Fibroblast of gingiva (primary cell): ENCODE measurements around the gene ERO1A.

Experiments
- DNase-seq: peaks from one replicate; pipeline ENCODE4 v3.0.0-alpha.2; 2011; ENCODE audit warnings: low read depth

ERO1A gene

DNA sequence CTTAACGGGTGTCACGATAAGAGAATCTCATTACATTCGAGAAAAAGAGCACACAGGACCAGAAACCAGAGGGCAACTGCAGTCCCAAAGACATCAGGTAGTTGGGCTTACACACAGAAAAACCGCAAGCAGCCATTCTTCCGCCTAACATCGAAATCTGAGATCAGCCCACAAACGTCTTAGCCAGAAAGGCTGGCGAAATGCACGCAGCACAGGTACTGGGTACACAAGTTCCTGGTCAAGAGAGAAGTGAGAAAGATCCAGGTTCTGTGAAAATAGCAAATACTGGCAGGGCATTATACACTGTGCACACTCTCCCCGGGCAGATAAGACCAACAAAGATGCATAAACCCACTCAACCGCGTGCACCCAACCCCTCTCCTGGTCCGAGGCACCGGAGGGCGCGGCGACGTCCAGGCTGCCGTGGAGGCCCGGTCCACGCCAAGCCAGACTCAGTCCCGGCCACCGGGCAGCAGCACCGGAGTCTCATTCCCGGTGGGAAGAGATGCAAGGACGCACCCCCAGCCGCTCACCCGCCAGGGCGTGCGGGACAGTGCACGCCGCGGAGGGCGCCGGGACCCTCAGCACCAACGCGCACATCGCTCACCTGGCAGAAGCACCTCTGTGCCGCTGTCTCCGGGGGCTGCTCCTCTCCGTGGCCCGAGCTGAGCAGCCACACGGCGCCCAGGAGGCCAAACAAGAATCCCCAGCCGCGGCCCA, 437 bp downstream of the ERO1A start:
- peak; percentile 11 for DNase-seq

DNA sequence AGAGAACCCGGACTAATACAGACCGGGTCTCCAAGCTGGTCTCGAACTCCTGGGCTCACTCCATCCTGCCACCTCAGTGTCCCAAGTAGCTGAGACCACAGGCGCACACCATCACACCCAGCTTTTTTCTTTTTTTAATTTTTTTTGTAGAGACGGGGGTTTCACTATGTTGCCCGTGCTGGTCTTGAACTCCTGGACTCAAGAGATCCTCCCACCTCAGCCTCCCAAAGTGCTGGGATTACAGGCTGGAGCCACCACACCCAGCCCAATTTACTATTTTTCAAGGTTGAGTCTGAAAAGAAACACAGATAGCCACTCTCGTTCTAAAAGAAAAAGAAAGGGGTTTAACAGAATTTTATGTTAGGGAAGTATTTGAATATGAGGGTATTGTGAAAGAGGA, 1.8 kb downstream of the ERO1A start:
- no peak for DNase-seq

DNA sequence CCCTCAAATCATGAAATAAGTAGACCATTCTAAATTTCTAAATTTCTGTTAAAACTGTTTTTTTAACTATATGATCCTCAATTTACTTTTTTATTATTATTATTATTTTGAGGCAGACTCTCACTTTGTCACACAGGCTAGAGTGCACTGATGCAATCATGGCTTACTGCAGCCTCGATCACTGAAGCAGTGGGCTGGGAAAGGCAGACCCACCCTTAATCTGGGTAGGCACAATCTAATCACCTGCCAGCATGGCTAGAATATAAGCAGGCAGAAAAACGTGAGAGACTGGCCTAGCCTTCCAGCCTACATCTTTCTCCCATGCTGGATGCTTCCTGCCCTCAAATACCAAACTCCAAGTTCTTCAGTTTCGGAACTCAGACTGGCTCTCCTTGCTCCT, 2.3 kb downstream of the ERO1A start:
- no peak for DNase-seq

DNA sequence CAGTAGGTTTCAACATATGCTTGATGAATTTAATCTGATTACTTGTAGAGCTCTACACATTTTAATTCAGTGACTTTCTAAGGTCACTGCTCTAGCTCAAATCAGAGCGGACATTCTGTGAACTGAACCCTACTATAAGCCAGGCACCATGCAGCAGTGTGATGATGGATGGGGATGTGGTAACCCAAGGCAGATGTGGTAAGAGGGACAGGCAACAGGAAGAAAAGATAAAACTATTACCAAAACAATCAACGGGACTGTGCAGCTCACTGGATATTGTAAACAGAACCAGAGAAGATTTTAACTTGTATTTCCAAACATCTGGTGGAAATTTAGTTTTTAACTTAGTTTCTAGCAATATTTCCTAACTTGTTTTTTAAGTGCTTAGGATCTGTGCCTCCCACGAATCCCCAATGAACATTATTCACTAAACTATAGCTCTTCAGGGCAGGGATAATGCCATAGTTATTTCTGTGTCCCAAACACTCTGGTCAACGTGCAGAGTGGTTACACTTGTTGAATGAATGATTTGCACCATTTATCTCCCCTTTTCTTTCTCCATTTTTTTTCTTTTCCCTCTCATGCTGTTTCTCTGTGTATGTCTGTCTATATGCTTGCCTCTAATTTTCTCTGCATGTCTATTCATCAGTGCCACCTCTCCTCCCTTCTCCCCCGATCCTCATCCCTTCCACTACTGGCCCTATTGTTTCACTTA, 3.0 kb downstream of the ERO1A start:
- DNase-seq, result peak; percentile 84

DNA sequence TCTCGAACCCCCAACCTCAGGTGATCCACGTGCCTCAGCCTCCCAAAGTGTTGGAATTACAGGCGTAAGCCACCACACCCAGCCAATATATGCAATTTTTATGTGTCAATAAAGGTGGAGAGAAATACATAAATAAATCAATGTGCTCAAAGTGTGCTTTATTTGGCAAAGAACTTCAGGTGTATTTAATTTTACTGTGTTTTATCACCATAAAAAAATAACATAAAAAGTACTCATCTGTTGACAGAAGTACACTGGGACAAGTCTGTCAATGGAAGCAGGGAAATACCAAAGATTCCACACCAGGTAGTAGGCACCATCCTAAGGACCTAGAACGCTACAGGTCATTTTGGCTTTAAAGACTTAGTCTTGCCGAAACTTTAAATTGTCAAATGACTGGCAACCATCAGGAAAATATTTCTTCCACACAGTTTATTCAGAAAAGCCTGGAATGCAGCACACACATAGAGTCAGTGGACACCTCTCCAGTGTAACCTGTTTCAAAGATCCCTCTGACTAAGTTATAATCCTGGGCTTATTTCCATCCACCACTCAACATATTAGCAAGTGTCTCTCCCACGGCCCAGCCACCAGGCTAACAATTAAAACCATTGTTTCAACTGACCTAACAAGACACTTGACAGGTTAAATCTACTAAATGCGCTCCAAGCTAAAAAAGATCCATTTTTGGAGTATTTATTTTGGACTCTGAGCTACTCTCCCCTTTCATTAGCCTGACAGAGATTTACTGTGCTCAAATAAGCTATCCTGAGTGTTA, 4.2 kb downstream of the ERO1A start:
- no peak for DNase-seq

DNA sequence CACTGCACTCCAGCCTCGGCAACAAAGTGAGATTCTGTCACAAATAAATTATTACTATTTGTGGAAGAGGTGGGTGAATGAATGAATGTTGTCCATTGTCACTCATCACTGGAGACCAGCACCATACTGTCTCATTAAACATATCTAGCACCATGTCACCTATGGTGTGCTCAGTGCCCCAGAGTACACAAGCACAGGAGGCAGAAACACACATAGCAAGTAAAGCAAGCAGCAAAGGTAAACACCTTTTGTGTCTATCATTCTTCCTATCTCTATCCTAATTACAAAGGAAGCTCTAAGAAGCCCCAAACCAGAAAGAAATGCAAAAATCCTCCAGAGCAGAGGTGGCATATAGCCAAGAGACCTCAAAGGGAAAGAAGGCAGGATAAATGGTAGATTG, 9.2 kb downstream of the ERO1A start:
- DNase-seq, result no peak

DNA sequence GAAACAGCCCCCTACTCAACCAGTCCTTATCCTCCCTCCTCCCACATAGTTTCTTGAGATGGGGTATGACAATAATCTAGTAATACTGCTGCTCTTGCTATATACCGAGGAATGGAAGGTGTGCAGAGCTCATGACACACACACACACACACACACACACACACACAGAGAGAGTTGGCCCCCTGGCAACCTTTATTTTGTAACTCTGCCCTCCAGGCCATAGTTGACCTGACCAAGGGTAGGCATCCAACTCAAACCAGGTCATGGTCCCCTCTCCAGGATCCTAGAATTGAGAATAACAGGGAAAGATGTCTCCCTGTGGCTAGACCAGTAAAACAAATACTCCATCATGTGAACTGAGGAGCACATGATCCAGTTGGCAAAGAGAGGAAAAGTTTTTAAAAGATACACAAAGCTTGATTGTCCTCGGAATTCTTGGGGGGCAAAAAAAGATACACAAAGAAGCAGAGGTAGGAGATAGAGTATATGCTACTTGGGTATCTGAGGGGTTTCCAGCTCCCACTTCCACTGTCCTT, 11.3 kb downstream of the ERO1A start:
- no peak for DNase-seq

DNA sequence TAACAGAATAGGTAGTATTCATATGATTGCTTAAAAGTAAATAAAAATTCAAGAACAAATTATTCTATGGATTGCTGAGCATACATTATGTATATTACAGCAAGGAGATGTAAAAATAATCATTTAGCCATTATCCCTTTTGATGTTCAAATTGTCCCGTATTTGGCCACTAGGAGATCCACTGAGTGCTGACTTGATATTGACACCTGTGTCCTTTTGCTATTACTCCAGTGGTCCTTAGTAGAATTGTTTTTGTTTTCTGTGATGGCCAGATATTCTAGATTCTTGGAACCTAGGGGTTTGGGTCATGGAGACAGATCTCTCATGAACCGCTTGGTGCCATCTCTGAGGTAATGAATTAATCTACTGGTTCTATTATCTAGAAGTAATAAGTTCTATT, 16.8 kb downstream of the ERO1A start:
- DNase-seq, result no peak

DNA sequence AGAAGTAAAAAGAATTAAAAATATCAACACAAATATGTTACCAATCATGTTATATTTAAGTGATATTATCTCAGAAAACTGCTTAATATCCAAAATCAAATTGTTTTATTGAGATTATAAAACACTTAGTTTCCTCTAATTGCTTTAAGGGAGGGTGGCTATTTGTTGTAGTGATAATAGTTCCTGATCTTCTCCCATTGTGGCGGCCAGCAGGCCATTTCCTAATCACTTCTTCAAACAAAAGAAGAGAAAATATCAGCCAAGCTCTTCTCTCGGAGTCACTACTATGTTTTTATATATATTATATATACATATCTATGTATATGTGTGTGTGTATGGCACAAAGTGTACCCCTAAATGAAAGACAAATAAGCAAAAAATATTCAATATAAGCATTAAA, 31.5 kb downstream of the ERO1A start:
- DNase-seq, result no peak

DNA sequence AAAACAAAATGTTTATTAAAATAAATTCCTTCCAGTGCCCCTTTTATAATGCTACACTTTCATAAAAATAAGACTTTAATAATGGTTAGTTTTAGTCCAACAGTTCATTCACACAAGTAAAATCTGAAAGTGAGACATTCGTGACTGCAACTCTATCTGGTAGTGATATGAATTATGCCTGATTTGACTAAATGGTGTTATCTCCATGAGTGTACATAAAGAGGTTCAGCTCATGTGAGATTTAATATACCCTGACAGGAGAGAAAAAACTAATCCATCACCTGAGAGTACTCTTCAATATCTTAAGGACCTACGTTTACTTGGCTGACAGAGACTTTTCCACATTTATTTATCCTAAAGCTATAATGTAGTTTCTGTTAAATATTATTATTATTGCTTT, 34.0 kb downstream of the ERO1A start:
- no peak for DNase-seq

DNA sequence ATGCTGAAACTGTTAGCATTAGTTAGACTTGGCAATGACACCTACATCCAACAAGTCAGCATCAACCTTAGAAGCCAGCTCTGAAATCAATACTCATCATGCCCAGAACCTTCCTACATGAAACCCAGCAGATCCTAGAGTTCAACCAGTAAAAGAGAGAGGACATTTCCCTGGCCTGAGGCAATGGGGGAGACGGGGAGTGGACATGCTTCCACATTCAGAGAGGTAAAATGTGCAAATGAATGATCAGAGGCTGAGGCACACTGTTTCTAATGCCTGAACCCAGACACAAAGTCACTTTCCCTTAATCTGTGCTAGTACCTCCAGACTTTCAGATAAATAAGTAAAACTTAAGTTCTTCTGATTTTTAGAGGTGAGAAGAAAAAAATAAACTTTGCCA, 34.5 kb downstream of the ERO1A start:
- no peak for DNase-seq

DNA sequence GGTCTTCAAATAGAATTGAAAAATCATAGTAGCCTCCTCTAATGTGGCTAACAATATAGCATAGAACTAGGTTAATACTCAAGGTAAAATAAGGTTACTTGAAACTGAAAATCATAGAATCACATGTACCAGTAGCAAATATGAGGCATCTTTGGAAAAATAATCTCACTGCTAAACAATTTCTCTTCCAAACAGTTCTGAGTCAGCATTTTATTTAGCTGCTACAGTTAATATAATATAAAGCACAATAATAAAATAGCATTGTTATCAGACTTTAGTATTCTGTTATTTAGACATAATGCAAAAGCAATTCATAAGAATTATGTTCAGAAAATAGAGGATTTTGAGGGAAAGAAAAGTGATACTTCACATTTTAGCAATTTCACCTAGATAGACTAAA, 35.0 kb downstream of the ERO1A start:
- DNase-seq, result no peak

DNA sequence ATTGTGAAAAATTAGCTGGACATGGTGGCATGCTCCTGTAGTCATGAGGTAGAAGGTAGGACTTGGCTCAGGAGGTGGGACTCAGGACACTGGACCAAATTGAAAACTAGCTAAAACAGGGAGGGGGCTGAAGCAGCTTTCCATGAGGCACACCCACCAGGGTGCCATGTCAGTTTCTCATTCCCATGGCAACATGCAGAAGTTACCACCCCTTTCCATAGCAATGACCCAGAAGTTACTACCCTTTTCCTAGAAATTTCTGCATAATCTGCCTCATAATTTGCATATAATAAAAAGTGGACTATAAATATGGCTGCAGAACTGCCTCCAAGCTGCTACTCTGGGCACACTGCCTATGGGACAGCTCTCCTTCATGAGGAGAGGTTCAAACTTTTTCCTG, 38.5 kb downstream of the ERO1A start:
- DNase-seq, result no peak

DNA sequence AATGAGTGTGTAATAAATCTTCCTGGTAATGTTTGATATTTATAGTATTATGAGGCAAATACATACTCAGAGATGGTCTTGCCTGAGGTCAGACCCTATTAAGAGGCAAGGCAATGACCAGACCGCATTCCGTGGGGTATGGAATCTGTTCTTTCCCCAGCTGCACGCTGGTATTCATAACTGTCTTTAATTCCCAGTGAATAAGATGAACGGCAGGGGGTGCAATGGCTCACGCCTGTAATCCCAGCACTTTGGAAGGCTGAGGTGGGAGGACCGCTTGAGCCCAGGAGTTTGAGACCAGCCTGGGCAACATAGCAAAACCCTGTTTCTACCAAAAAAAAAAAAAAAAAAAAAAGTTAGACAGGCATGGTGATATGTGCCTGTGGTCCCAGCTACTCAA, 44.6 kb downstream of the ERO1A start:
- no peak for DNase-seq

DNA sequence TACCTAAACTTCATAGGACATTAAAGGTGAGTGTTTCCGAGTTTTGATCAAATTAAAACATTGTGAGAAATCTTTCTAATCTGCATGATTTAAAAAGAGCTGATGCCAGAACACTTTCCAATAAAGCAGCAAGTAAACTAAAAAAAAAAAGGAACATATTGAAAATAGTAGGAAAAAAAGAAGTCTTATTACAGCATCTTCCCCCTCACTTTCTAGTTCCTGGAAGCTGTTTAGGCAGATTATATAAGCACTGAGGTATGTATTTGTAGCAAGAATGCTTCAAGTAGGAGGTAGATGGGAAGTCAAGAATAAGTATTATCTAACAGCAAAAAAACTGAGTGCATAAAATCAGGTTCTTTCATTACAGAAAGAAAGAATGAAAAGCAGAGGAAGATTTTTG, 45.8 kb downstream of the ERO1A start:
- no peak for DNase-seq

DNA sequence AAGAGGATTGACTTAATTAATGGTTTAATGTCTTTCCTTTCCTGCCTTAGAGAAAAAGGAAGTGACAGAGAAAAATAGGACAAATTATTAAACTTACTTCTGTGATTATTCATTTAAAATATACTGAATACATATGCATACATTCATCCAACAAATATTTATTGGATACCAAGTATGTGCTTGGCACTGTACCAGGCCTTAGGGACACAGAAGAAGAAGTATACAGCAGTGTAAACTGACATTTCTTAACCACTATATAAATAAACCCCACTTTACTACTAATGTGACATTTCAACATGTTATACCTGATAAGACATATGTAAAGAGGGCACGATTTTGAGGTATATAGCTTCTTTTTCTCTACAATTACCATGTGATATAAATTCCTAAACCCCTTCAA, 53.6 kb downstream of the ERO1A start:
- no peak for DNase-seq

DNA sequence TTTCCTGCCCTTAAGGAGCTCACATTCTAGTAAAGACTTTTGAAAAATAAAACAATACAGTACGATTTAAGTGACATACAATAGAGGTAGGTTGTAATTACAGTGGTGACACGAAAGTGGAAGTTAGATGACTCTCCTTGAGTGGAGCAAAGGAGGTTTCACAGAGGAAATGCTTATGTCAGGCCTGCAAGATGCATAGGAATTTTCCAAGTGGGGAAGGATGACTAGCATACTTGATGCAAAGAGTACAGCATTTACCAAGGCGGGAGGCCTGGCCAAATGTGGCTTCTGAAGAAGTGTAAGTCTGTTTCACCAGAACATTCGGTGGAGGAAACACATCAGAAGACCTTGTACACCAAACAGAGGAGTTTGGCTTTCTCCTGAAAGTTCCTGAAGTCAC, 55.2 kb downstream of the ERO1A start:
- DNase-seq, result no peak

DNA sequence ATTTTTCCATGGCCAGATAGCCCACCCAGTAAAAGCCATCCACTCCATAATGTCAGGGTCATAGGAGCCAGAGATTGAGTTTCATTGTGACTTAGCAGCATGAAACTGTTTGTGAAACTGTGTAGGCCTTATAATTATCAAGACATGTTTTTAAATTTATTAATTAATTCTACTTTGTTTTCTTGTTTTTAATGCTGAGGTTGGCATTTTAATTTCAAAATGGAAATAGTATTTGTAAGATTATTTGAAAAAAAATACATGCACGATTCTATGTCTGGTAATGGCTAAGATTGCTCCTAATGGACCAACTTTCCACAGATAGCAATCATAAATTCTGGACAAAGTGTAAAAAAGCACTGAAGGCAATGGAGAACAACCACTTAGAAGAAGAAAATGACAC, 75.7 kb downstream of the ERO1A start:
- DNase-seq, result no peak

DNA sequence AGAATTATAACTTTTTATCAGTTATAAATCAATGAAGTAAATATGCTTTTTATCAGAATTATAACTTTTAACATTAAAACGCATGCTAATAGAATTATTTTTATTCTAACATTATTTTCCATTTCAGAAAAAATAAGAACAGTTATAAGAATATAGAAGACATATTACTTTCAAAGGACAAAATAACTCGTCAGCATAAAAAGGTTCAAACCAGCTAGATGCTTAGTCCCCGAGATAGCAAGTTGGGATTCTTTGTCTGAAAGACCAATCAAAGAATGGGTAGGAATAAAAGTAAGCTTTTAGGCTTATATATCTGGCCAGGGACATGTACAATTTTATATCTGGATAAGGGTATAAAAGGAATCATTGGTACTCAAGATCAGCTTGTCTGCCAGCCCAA, 76.8 kb downstream of the ERO1A start:
- no peak for DNase-seq

DNA sequence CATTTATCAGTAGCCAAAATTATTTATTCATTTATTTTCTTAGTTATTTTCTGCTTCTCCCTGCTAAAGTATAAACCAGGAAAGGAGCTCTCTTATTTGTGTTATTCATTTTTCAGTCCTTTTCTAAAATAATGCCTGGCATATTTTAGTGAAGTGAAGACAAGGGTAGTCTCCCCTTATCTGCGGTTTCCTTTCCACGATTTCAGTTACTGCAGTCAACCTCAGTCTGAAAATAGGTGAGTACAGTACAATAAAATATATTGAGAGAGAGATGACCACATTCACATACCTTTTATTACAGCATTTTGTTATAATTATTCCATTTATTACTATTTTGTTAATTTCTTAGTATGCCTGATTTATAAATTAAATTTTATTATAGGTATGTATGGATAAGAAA, 85.2 kb downstream of the ERO1A start:
- no peak for DNase-seq

DNA sequence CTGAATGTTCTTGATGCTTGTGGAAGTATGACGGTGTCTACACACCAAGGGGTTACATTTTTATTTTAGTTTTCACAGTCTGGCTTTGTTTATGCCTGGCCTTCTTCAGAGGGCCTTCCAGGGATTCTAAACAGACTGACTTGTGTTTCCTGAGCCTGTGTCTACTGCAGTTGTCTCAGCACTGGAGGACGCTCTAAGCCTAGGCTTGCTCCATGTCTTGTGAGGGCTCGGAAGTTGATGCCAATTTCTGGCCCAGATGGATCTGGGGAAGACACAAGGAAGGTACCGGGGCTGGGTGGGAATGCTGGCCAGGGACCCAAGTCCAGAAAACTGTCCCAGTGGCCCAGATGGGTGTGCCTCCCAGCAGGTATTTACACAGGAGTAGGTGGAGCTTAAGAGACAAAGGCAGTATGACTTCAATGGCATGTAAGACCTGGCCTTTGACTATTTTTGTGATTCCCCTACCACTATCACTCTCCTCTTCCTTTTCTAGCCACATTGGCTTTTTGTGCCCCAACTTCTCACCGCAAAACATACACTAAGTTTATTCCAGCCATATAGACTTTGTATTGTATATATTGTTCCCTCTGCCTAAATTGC, 85.8 kb downstream of the ERO1A start:
- DNase-seq, result no peak

DNA sequence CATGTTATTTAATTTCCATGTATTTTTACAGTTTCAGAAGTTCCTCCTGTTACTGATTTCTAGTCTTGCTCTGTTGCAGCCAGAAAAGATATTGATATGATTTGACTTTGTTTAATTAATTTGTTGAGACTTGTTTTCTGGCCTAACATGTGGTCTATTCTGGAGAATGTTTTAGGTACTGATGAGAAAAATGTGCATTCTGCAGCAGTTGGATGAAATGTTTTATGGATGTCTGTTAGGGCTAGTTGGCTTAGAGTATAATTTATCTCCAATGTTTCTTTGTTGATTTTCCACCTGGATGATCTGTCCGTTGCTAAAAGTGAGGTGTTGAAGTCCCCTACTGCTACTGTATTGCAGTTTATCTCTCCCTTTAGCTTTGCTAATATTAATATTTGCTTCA, 88.3 kb downstream of the ERO1A start:
- no peak for DNase-seq

DNA sequence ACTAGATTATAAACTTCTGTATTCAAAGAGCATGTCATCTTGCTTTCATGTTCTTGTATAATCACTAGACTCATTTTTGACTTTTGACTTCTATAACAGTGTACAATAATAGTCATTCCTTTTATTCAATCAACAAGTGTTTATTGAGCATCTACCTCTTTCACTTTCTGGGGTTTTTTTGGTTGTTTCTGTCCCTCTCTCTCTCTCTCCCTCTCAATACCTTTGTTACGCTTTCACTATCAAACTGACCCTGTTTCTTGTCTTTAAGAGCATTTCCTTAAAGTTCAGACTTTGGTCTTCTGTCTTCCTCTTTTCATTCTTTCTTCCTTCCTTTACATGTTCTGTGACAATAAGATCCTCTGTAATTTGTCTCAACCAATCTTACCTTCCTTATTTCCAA, 93.2 kb downstream of the ERO1A start:
- no peak for DNase-seq
